Ishikawa (cell line): ENCODE measurements around the gene PCGF5.

Source experiments
- CEBPB ChIP-seq: IDR thresholded peaks from 2 replicates; pipeline ENCODE4 v1.6.1; 2012
- CREB1 ChIP-seq: IDR thresholded peaks from 2 replicates; pipeline ENCODE4 v1.6.1; 2012; ENCODE audit warnings: low read depth
- EGR1 ChIP-seq: IDR thresholded peaks from 2 replicates; pipeline ENCODE4 v1.6.1; 2012
- EP300 ChIP-seq: IDR thresholded peaks from 2 replicates; pipeline ENCODE4 v1.6.1; 2012; ENCODE audit warnings: borderline replicate concordance
- FOXM1 ChIP-seq: IDR thresholded peaks from 2 replicates; pipeline ENCODE4 v1.6.1; 2012; ENCODE audit warnings: low read depth, borderline replicate concordance
- RAD21 ChIP-seq: IDR thresholded peaks from 2 replicates; pipeline ENCODE4 v1.6.1; 2012; ENCODE audit warnings: low read depth
- TAF1 ChIP-seq: IDR thresholded peaks from 2 replicates; pipeline ENCODE4 v1.6.1; 2012; ENCODE audit warnings: low read depth, mild to moderate bottlenecking
- YY1 ChIP-seq: IDR thresholded peaks from 2 replicates; pipeline ENCODE4 v1.6.1; 2012; ENCODE audit warnings: low read depth
- ZBTB7A ChIP-seq: IDR thresholded peaks from 2 replicates; pipeline ENCODE4 v1.6.1; 2012; ENCODE audit warnings: low read depth
- TF ChIP-seq, protein P1 (sequence below): IDR thresholded peaks from 2 replicates; pipeline ENCODE4 v1.6.1; 2012; ENCODE audit warnings: low read depth, mild to moderate bottlenecking

DNA sequence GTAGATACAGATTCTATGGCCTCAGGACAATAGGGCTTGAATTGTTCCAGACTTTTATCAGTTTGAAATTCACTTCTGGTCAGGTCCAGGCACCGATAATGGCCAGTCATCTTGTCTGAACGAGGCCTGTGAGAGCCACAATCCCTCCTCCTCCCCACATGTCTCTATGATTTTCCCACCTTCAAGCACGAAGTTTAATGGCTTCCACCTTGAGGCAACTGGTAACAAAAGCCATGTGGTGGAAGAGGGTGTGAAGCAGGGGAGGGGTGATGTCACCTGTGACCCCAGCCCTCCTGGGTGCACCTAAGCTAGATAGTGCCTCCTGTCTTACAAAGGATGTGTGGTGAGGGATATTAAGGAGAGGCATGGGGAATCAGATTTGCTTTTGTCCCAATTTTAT is 89.2 kb downstream of the PCGF5 start:
- TF ChIP-seq EP300 (no peak), FOXM1 (no peak), CEBPB (no peak), CREB1 (no peak), EGR1 (no peak), ZBTB7A (no peak), TAF1 (no peak), RAD21 (no peak), YY1 (no peak)
- TF ChIP-seq, protein P1, sequence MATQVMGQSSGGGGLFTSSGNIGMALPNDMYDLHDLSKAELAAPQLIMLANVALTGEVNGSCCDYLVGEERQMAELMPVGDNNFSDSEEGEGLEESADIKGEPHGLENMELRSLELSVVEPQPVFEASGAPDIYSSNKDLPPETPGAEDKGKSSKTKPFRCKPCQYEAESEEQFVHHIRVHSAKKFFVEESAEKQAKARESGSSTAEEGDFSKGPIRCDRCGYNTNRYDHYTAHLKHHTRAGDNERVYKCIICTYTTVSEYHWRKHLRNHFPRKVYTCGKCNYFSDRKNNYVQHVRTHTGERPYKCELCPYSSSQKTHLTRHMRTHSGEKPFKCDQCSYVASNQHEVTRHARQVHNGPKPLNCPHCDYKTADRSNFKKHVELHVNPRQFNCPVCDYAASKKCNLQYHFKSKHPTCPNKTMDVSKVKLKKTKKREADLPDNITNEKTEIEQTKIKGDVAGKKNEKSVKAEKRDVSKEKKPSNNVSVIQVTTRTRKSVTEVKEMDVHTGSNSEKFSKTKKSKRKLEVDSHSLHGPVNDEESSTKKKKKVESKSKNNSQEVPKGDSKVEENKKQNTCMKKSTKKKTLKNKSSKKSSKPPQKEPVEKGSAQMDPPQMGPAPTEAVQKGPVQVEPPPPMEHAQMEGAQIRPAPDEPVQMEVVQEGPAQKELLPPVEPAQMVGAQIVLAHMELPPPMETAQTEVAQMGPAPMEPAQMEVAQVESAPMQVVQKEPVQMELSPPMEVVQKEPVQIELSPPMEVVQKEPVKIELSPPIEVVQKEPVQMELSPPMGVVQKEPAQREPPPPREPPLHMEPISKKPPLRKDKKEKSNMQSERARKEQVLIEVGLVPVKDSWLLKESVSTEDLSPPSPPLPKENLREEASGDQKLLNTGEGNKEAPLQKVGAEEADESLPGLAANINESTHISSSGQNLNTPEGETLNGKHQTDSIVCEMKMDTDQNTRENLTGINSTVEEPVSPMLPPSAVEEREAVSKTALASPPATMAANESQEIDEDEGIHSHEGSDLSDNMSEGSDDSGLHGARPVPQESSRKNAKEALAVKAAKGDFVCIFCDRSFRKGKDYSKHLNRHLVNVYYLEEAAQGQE: no peak
